B cell (primary cell): ENCODE results near the gene LIF. TPM values are rescaled to one million over a fixed set of nuclear protein-coding genes. Genes with fewer than 3 reads are reported as not detected.

Source experiments
- ATAC-seq: fragments of 200-7000 bp; cut with Tn5 transposase; one replicate; pipeline ENCODE4 v1.10.0; 2021; ENCODE audit warnings: low read depth, mild to moderate bottlenecking, moderate number of reproducible peaks, moderate library complexity
- CTCF ChIA-PET: fragments of 350-600 bp; sonication (Branson Sonifier 250); formaldehyde crosslinking; loops from one replicate; lab custom pipeline; 2021; ENCODE audit warnings: antibody characterized with exemption, inconsistent platforms; lab: Charles Lee
- POLR2A ChIA-PET: fragments of 350-600 bp; sonication (Branson Sonifier 250); formaldehyde crosslinking; loops from one replicate; lab custom pipeline; 2021; ENCODE audit warnings: antibody characterized with exemption; lab: Charles Lee
- DNase-seq: peaks from one replicate; pipeline ENCODE4 v3.0.0; 2013
- H2AFZ ChIP-seq: 2 replicates; pipeline ENCODE4 v1.6.1; 2012; ENCODE audit warnings: mild to moderate bottlenecking, low read depth, low read length; ENCODE audit not compliant: insufficient read depth, poor library complexity, severe bottlenecking
- H3K27ac ChIP-seq, 2 donors: 1 replicate in 1 of 2; 2 replicates in 1 of 2; pipeline ENCODE4 v1.5.1; 2012 to 2013; ENCODE audit warnings: low read length in 2 of 2, mild to moderate bottlenecking in 2 of 2, moderate library complexity in 1 of 2
- H3K27me3 ChIP-seq, 4 experiments: fragments of 200-600 bp in 1 of 4; sonication (generic) in 1 of 4; replicated peaks in 1 of 4; 1 replicate in 2 of 4; 2 replicates in 2 of 4; pipeline versions ENCODE4 v1.6.1 to v1.7.0; 2013 to 2016; ENCODE audit warnings: low read length in 3 of 4, mild to moderate bottlenecking in 2 of 4, mixed read lengths in 1 of 4, moderate library complexity in 1 of 4; ENCODE audit not compliant: insufficient read depth in 4 of 4, control insufficient read depth in 3 of 4; ENCODE audit errors: control extremely low read depth in 1 of 4
- H3K36me3 ChIP-seq, 2 experiments: replicated peaks in 1 of 2; 1 replicate in 1 of 2; 2 replicates in 1 of 2; pipeline versions ENCODE4 v1.6.1 to v1.7.1; 2013; ENCODE audit warnings: low read length in 1 of 2; ENCODE audit not compliant: insufficient read depth in 2 of 2, control insufficient read depth in 1 of 2; ENCODE audit errors: control extremely low read depth in 1 of 2, extremely low read depth in 1 of 2
- H3K4me1 ChIP-seq, 2 donors: fragments of 200-600 bp in 1 of 2; sonication (generic) in 1 of 2; 1 replicate in 1 of 2; 2 replicates in 1 of 2; pipeline versions ENCODE4 v1.5.1 to v1.6.1; 2013 to 2017; ENCODE audit warnings: low read length in 2 of 2; ENCODE audit not compliant: control insufficient read depth in 2 of 2, insufficient read depth in 2 of 2
- H3K4me2 ChIP-seq: replicated peaks from 2 replicates; pipeline ENCODE3; 2012; ENCODE audit warnings: mild to moderate bottlenecking, low read depth, low read length; ENCODE audit not compliant: poor library complexity, severe bottlenecking
- H3K4me3 ChIP-seq, 5 experiments: fragments of 200-600 bp in 1 of 5; sonication (generic) in 1 of 5; 1 replicate in 3 of 5; 2 replicates in 2 of 5; pipeline versions ENCODE4 v1.5.1 to v1.7.0; 2011 to 2016; ENCODE audit warnings: low read length in 4 of 5, mild to moderate bottlenecking in 4 of 5, low read depth in 2 of 5, control low read depth in 1 of 5, moderate library complexity in 1 of 5; ENCODE audit not compliant: insufficient read depth in 1 of 5; ENCODE audit errors: control extremely low read depth in 1 of 5, extremely low read depth in 1 of 5
- H3K79me2 ChIP-seq: fragments of 200-600 bp; sonication (generic); one replicate; pipeline ENCODE4 v1.6.0; 2016; ENCODE audit warnings: low read length; ENCODE audit not compliant: control insufficient read depth, insufficient read depth
- H3K9ac ChIP-seq: fragments of 200-600 bp; sonication (generic); 2 replicates; pipeline ENCODE4 v1.6.1; 2017; ENCODE audit warnings: mild to moderate bottlenecking, low read length, moderate library complexity
- H3K9me3 ChIP-seq, 3 donors: one replicate each; pipeline versions ENCODE4 v1.6.1 to v1.7.1; 2013; ENCODE audit warnings: low read length in 2 of 3; ENCODE audit not compliant: control insufficient read depth in 2 of 3, insufficient read depth in 1 of 3; ENCODE audit errors: control extremely low read depth in 1 of 3
- H4K20me1 ChIP-seq: 2 replicates; pipeline ENCODE4 v1.6.0; 2012; ENCODE audit warnings: mild to moderate bottlenecking, low read length; ENCODE audit not compliant: insufficient read depth, control insufficient read depth, poor library complexity, severe bottlenecking
- H3K27ac Mint-ChIP-seq: one replicate; pipeline ENCODE4 v1.8.0; 2021; ENCODE audit warnings: mixed read lengths
- H3K27me3 Mint-ChIP-seq: one replicate; pipeline ENCODE4 v1.8.0; 2021; ENCODE audit warnings: mixed read lengths
- H3K4me1 Mint-ChIP-seq: one replicate; pipeline ENCODE4 v1.8.0; 2021; ENCODE audit warnings: mixed read lengths
- H3K4me3 Mint-ChIP-seq: one replicate; pipeline ENCODE4 v1.8.0; 2021; ENCODE audit warnings: mixed read lengths
- H3K9me3 Mint-ChIP-seq: one replicate; pipeline ENCODE4 v1.8.0; 2022; ENCODE audit warnings: mixed read lengths; ENCODE audit not compliant: insufficient read depth
- CTCF ChIP-seq: fragments of 200-600 bp; IDR thresholded peaks from one replicate; pipeline ENCODE4 v1.8.0; 2022; ENCODE audit warnings: antibody characterized with exemption, mild to moderate bottlenecking
- EZH2 ChIP-seq: IDR thresholded peaks from 2 replicates; pipeline ENCODE4 v1.6.1; 2012; ENCODE audit warnings: borderline replicate concordance, low read depth, mild to moderate bottlenecking, moderate library complexity, low read length; ENCODE audit not compliant: insufficient read depth, poor library complexity, severe bottlenecking
- WGBS: methylation state at CpG from one replicate; pipeline ENCODE4 v1.1.5; 2013; ENCODE audit warnings: missing lambda C conversion rate; ENCODE audit not compliant: insufficient coverage; 5-methylcytosine and 5-hydroxymethylcytosine counted together
- intact Hi-C: fragments of 100-400 bp; cut with micrococcal nuclease; formaldehyde crosslinking; loops from one replicate; pipeline ENCODE4 v1.10.0; 2022
- polyA plus RNA-seq: library from polyadenylated mRNA; depleted of rRNA; stranded (reverse); fragments of >200 nt; gene quantifications from 2 replicates; pipeline ENCODE4 v1.2.3, GENCODE V29; 2012
- total RNA-seq, 2 donors: library from RNA; stranded (reverse); fragments of 120-200 nt in 1 of 2; gene quantifications; 1 replicate in 1 of 2; 2 replicates in 1 of 2; pipeline versions ENCODE4 v1.2.3 to v1.2.4, GENCODE V29; 2013 to 2022

The LIF gene
- total and polyA plus RNA-seq, 2 donors (not counting 1 experiment from before 2014, with no cell fraction given) = 0.47 TPM; not detected in 1

- H3K27me3 Mint-ChIP-seq = peaks cover 15% of the 10 kb centered on the region
- 100% methylated on average over 1 of the region's 3 CpGs for WGBS
- peaks cover 40% of the 10 kb centered on the region for H3K4me1 Mint-ChIP-seq
- Histone ChIP-seq H3K27me3 (no peaks in the 10 kb centered on the region), H3K79me2 (no peaks in the 10 kb centered on the region), H3K9ac (no peak overlapping the region), H3K9me3 (no peaks in the 10 kb centered on the region), H3K4me2 (no peak overlapping the region), H4K20me1 (no peaks in the 10 kb centered on the region), H3K27ac (no peak overlapping the region), H2AFZ (no peak overlapping the region), H3K36me3 (no peaks in the 10 kb centered on the region), H3K4me1 (peaks cover 25 to 29% of the 10 kb centered on the region in 2 donors), H3K4me3 (no peak overlapping the region)
- intact Hi-C loops = no loop called here
- ATAC-seq = no peak
- no peak overlapping the region for H3K27ac Mint-ChIP-seq
- no peak for DNase-seq
- H3K9me3 Mint-ChIP-seq = no peaks in the 10 kb centered on the region
- no peak overlapping the region for H3K4me3 Mint-ChIP-seq
- no peak for TF ChIP-seq CTCF
- TF ChIP-seq EZH2 = no peak
- CTCF ChIA-PET = no interaction called here
- POLR2A ChIA-PET = no interaction called here
Measured at GRCh38 chr22:30193031-30193775, 53.4 kb downstream of the LIF start.

GRCh38 chr22:30192427-30192826 lies 54.1 kb downstream of the LIF start:
- TF ChIP-seq CTCF (no peak), EZH2 (no peak)
- Histone ChIP-seq H3K9me3 (no peaks in the 10 kb centered on the region), H3K4me2 (peak overlapping the region; percentile 32), H3K9ac (no peak overlapping the region), H2AFZ (no peak overlapping the region), H3K4me3 (no peak overlapping the region), H4K20me1 (no peaks in the 10 kb centered on the region), H3K27ac (no peak overlapping the region), H3K27me3 (no peaks in the 10 kb centered on the region), H3K4me1 (peaks cover 25 to 29% of the 10 kb centered on the region in 2 donors), H3K36me3 (no peaks in the 10 kb centered on the region), H3K79me2 (no peaks in the 10 kb centered on the region)
- H3K4me1 Mint-ChIP-seq = peaks cover 40% of the 10 kb centered on the region
- peaks cover 17% of the 10 kb centered on the region for H3K27me3 Mint-ChIP-seq
- ATAC-seq = peak; percentile 44
- H3K4me3 Mint-ChIP-seq = peak overlapping the region; percentile 23
- 27% methylated on average over 1 of the region's 1 CpG for whole genome bisulfite sequencing
- peak; percentile 42 for DNase-seq
- ChIA-PET CTCF (no interaction called here), POLR2A (no interaction called here)
- no peak overlapping the region for H3K27ac Mint-ChIP-seq
- no peaks in the 10 kb centered on the region for H3K9me3 Mint-ChIP-seq
- intact Hi-C loops = no loop called here
